Measurements from ENCODE around the gene ASMTL. TPM values are rescaled to one million over a fixed set of nuclear protein-coding genes. Genes with fewer than 3 reads are reported as not detected.

ASMTL gene
- total RNA-seq, 4 donors from 2014 or later = 9.5 to 23.9 (median 15.1) TPM

GRCh38 chrX:1389181-1389992 is 63.3 kb downstream of the ASMTL start:
- H3K27me3 ChIP-seq = no peaks in the 10 kb centered on the region
- H3K36me3 ChIP-seq = peaks cover 0 to 60% (median 4%) of the 10 kb centered on the region in 3 donors
- no peak overlapping the region for H3K27ac ChIP-seq
- H3K4me3 ChIP-seq = no peak overlapping the region
- no peaks in the 10 kb centered on the region for H3K9me3 ChIP-seq
- peaks cover 5 to 40% (median 9%) of the 10 kb centered on the region in 4 donors for H3K4me1 ChIP-seq
- TF ChIP-seq CTCF (IDR thresholded peaks at IDR 0.05) = no peak
- TF ChIP-seq POLR2A (IDR thresholded peaks at IDR 0.05) = no peak
- peak; percentile 13 to 49 (median 46) for DNase-seq

GRCh38 chrX:1388651-1389050 is 64.1 kb downstream of the ASMTL start:
- Histone ChIP-seq H3K4me1 (peaks cover 5 to 34% (median 9%) of the 10 kb centered on the region in 4 donors), H3K27me3 (no peaks in the 10 kb centered on the region), H3K36me3 (peaks cover 0 to 65% (median 4%) of the 10 kb centered on the region in 3 donors), H3K27ac (no peak overlapping the region), H3K9me3 (no peaks in the 10 kb centered on the region), H3K4me3 (no peak overlapping the region)
- TF ChIP-seq CTCF (IDR thresholded peaks at IDR 0.05) (no peak), POLR2A (IDR thresholded peaks at IDR 0.05) (no peak)
- DNase-seq = peak in 1 of 3 donors; percentile 26

GRCh38 chrX:1387141-1387776 is 65.5 kb downstream of the ASMTL start:
- no peaks in the 10 kb centered on the region for H3K9me3 ChIP-seq
- H3K27ac ChIP-seq = no peak overlapping the region
- H3K4me1 ChIP-seq = peaks cover 5 to 30% (median 9%) of the 10 kb centered on the region in 4 donors
- DNase-seq = peak; percentile 15 to 50 (median 45)
- TF ChIP-seq CTCF (IDR thresholded peaks at IDR 0.05) = no peak
- peaks cover 0 to 65% (median 4%) of the 10 kb centered on the region in 3 donors for H3K36me3 ChIP-seq
- no peak overlapping the region for H3K4me3 ChIP-seq
- H3K27me3 ChIP-seq = no peaks in the 10 kb centered on the region

- no peak for TF ChIP-seq POLR2A (IDR thresholded peaks at IDR 0.05)
- TF ChIP-seq CTCF (IDR thresholded peaks at IDR 0.05) = no peak
- no peak overlapping the region for H3K4me3 ChIP-seq
- H3K36me3 ChIP-seq = peaks cover 0 to 65% (median 4%) of the 10 kb centered on the region in 3 donors
- no peaks in the 10 kb centered on the region for H3K27me3 ChIP-seq
- peaks cover 5 to 37% (median 9%) of the 10 kb centered on the region in 4 donors for H3K4me1 ChIP-seq
- H3K27ac ChIP-seq = no peak overlapping the region
- no peaks in the 10 kb centered on the region for H3K9me3 ChIP-seq
- DNase-seq = peak; percentile 15 to 45 (median 45)
Observed at GRCh38 chrX:1386338-1387127, 66.2 kb downstream of the ASMTL start.
